ENCODE data around the gene MLPH. TPM values are rescaled to one million over a fixed set of nuclear protein-coding genes. Genes with fewer than 3 reads are reported as not detected.
A peak's percentile ranks its signal among the peaks of the same experiment; 100 is the strongest.

MLPH gene
- total RNA-seq, 2 experiments from 2014 or later: not detected

- no peak overlapping the region for H3K27ac Mint-ChIP-seq
- CTCF ChIA-PET: no interaction called here
- ATAC-seq (no peak), DNase-seq (no peak)
- no peak overlapping the region for H3K4me3 Mint-ChIP-seq
- no peaks in the 10 kb centered on the region for H3K9me3 Mint-ChIP-seq (ENCODE audit: insufficient read depth)
- no peaks in the 10 kb centered on the region for H3K27me3 Mint-ChIP-seq (ENCODE audit: low read depth)
- H3K36me3 Mint-ChIP-seq (ENCODE audit: low read depth): no peaks in the 10 kb centered on the region
- peaks cover 6% of the 10 kb centered on the region for H3K4me1 Mint-ChIP-seq (ENCODE audit: low read depth)
- POLR2A ChIA-PET: no interaction called here
These were observed 89.9 kb downstream of the MLPH start for GRCh38 chr2:237576974-237577373.

- ChIA-PET CTCF (no interaction called here), POLR2A (no interaction called here)
- no peaks in the 10 kb centered on the region for H3K27me3 Mint-ChIP-seq (ENCODE audit: low read depth)
- no peak for ATAC-seq
- H3K9me3 Mint-ChIP-seq (ENCODE audit: insufficient read depth): no peaks in the 10 kb centered on the region
- H3K4me3 Mint-ChIP-seq: no peak overlapping the region
- DNase-seq: no peak
- no peak overlapping the region for H3K27ac Mint-ChIP-seq
- H3K4me1 Mint-ChIP-seq (ENCODE audit: low read depth): peaks cover 6% of the 10 kb centered on the region
- no peaks in the 10 kb centered on the region for H3K36me3 Mint-ChIP-seq (ENCODE audit: low read depth)
These were observed 90.4 kb downstream of the MLPH start for GRCh38 chr2:237577458-237577857.

- Mint-ChIP-seq H3K27me3 (ENCODE audit: low read depth) (no peaks in the 10 kb centered on the region), H3K4me3 (no peak overlapping the region), H3K36me3 (ENCODE audit: low read depth) (no peaks in the 10 kb centered on the region), H3K9me3 (ENCODE audit: insufficient read depth) (no peaks in the 10 kb centered on the region), H3K4me1 (ENCODE audit: low read depth) (peaks cover 6% of the 10 kb centered on the region), H3K27ac (no peak overlapping the region)
- ChIA-PET POLR2A (no interaction called here), CTCF (no interaction called here)
- ATAC-seq: no peak
- DNase-seq: no peak
These were observed 91.2 kb downstream of the MLPH start for GRCh38 chr2:237577956-237578870.

GRCh38 chr2:237581326-237581725 lies 94.3 kb downstream of the MLPH start:
- ATAC-seq (no peak), DNase-seq (no peak)
- CTCF ChIA-PET: interaction anchor here (0.6 to 4.3 kb wide), 31 partner anchors 9 to 682 kb away, joined by 3 to 47 read pairs (median 4); no protein-coding TSS in a partner anchor
- Mint-ChIP-seq H3K27ac (peak overlapping the region; percentile 7), H3K4me1 (ENCODE audit: low read depth) (peaks cover 6% of the 10 kb centered on the region), H3K36me3 (ENCODE audit: low read depth) (no peaks in the 10 kb centered on the region), H3K27me3 (ENCODE audit: low read depth) (no peaks in the 10 kb centered on the region), H3K9me3 (ENCODE audit: insufficient read depth) (no peaks in the 10 kb centered on the region), H3K4me3 (no peak overlapping the region)
- POLR2A ChIA-PET: interaction anchor here (0.6 to 1.0 kb wide), 3 partner anchors 22 to 166 kb away, joined by 3 read pairs; no protein-coding TSS in a partner anchor

- Mint-ChIP-seq H3K36me3 (ENCODE audit: low read depth) (no peaks in the 10 kb centered on the region), H3K27ac (peak overlapping the region; percentile 7), H3K9me3 (ENCODE audit: insufficient read depth) (no peaks in the 10 kb centered on the region), H3K4me1 (ENCODE audit: low read depth) (peaks cover 6% of the 10 kb centered on the region), H3K4me3 (no peak overlapping the region), H3K27me3 (ENCODE audit: low read depth) (no peaks in the 10 kb centered on the region)
- POLR2A ChIA-PET: interaction anchor here (0.6 to 1.0 kb wide), 5 partner anchors 23 to 221 kb away, joined by 3 to 4 read pairs (median 3); no protein-coding TSS in a partner anchor
- peak; percentile 77 for DNase-seq
- CTCF ChIA-PET: interaction anchor here (0.6 to 4.3 kb wide), 32 partner anchors 10 to 681 kb away, joined by 3 to 47 read pairs (median 4); no protein-coding TSS in a partner anchor
- ATAC-seq: peak; percentile 91
These were observed 95.0 kb downstream of the MLPH start for GRCh38 chr2:237581751-237582746.

- ChIA-PET POLR2A (interaction anchor here (0.7 kb wide), 1 partner anchor 88 kb away, joined by 3 read pairs; no protein-coding TSS in a partner anchor), CTCF (interaction anchor here (0.9 to 4.3 kb wide), 4 partner anchors 11 to 163 kb away, joined by 3 to 47 read pairs (median 5); no protein-coding TSS in a partner anchor)
- no peak overlapping the region for H3K4me3 Mint-ChIP-seq
- no peak overlapping the region for H3K27ac Mint-ChIP-seq
- peaks cover 2% of the 10 kb centered on the region for H3K27me3 Mint-ChIP-seq (ENCODE audit: low read depth)
- H3K36me3 Mint-ChIP-seq (ENCODE audit: low read depth): no peaks in the 10 kb centered on the region
- DNase-seq: no peak
- ATAC-seq: no peak
- no peaks in the 10 kb centered on the region for H3K9me3 Mint-ChIP-seq (ENCODE audit: insufficient read depth)
- H3K4me1 Mint-ChIP-seq (ENCODE audit: low read depth): peaks cover 6% of the 10 kb centered on the region
These were observed 96.6 kb downstream of the MLPH start for GRCh38 chr2:237583385-237584295.

- Mint-ChIP-seq H3K27me3 (ENCODE audit: low read depth) (peaks cover 5% of the 10 kb centered on the region), H3K4me1 (ENCODE audit: low read depth) (peaks cover 12% of the 10 kb centered on the region), H3K9me3 (ENCODE audit: insufficient read depth) (no peaks in the 10 kb centered on the region), H3K4me3 (no peak overlapping the region), H3K27ac (no peak overlapping the region), H3K36me3 (ENCODE audit: low read depth) (no peaks in the 10 kb centered on the region)
- DNase-seq (no peak), ATAC-seq (no peak)
- POLR2A ChIA-PET: no interaction called here
- CTCF ChIA-PET: interaction anchor here (0.8 to 1.1 kb wide), 3 partner anchors 14 to 160 kb away, joined by 3 to 6 read pairs (median 3); no protein-coding TSS in a partner anchor
These were observed 98.7 kb downstream of the MLPH start for GRCh38 chr2:237585590-237586221.

- no peak for ATAC-seq
- CTCF ChIA-PET: interaction anchor here (1.9 kb wide), 1 partner anchor 85 kb away, joined by 6 read pairs; no protein-coding TSS in a partner anchor
- Mint-ChIP-seq H3K4me3 (no peak overlapping the region), H3K4me1 (ENCODE audit: low read depth) (peaks cover 18% of the 10 kb centered on the region), H3K27ac (no peak overlapping the region), H3K36me3 (ENCODE audit: low read depth) (no peaks in the 10 kb centered on the region), H3K9me3 (ENCODE audit: insufficient read depth) (no peaks in the 10 kb centered on the region), H3K27me3 (ENCODE audit: low read depth) (peaks cover 5% of the 10 kb centered on the region)
- DNase-seq: no peak
- POLR2A ChIA-PET: no interaction called here
These were observed 101.1 kb downstream of the MLPH start for GRCh38 chr2:237588044-237588696.

GRCh38 chr2:237590272-237591140 lies 103.5 kb downstream of the MLPH start, which contains the start of gene RAB17:
TSS of gene RAB17 (minus strand) at chr2:237590734. CDS start at chr2:237586154, 4,580 bp downstream.
- ATAC-seq: no peak
- Mint-ChIP-seq H3K9me3 (ENCODE audit: insufficient read depth) (no peaks in the 10 kb centered on the region), H3K27me3 (ENCODE audit: low read depth) (peaks cover 5% of the 10 kb centered on the region), H3K4me3 (no peak within 1 kb of the TSS), H3K4me1 (ENCODE audit: low read depth) (peaks cover 18% of the 10 kb centered on the region), H3K36me3 (ENCODE audit: low read depth) (no peaks in the 10 kb centered on the region), H3K27ac (peak within 1 kb of the TSS; percentile 56)
- DNase-seq: no peak
- ChIA-PET CTCF (interaction anchor here (1.1 to 2.3 kb wide), 2 partner anchors 9 to 78 kb away, joined by 3 to 6 read pairs; no protein-coding TSS in a partner anchor), POLR2A (no interaction called here)

Measured in activated CD8-positive, alpha-beta T cell treated with anti-CD3 and anti-CD28 coated beads, Interleukin-2, amount 10 ng/mL, durations not matched to agents 7 days and 5 days (primary cell).